Neural cell (in vitro differentiated cells): ENCODE measurements around the gene DIAPH2. TPM values are rescaled to one million over a fixed set of nuclear protein-coding genes. Genes with fewer than 3 reads are reported as not detected.

ENCODE experiments used
- H2AFZ ChIP-seq: fragments of 200-600, 300-800 bp; sonication (generic), shearing (Covaris generic); 2 replicates; pipeline ENCODE4 v1.6.0; 2014; ENCODE audit warnings: low read depth, mild to moderate bottlenecking, antibody characterized with exemption, low read length, moderate library complexity
- H3F3A ChIP-seq: fragments of 200-600 bp; shearing (Covaris generic); 2 replicates; pipeline ENCODE4 v1.6.1; 2016; ENCODE audit warnings: mild to moderate bottlenecking, moderate library complexity, mixed read lengths, antibody characterized with exemption, low read length; ENCODE audit not compliant: insufficient read depth, poor library complexity, severe bottlenecking
- H3K27ac ChIP-seq: fragments of 200-600, 300-800 bp; sonication (generic), shearing (Covaris generic); 2 replicates; pipeline ENCODE4 v1.5.1; 2014; ENCODE audit warnings: mild to moderate bottlenecking, low read length, moderate library complexity
- H3K27me3 ChIP-seq: fragments of 300-800, 200-600 bp; sonication (generic), shearing (Covaris generic); 2 replicates; pipeline ENCODE4 v1.6.0; 2014; ENCODE audit warnings: mild to moderate bottlenecking, low read depth, low read length, moderate library complexity; ENCODE audit not compliant: insufficient read depth
- H3K36me3 ChIP-seq: fragments of 300-800, 200-600 bp; sonication (generic), shearing (Covaris generic); 2 replicates; pipeline ENCODE4 v1.5.1; 2014; ENCODE audit warnings: mild to moderate bottlenecking, antibody characterized with exemption, low read length, moderate library complexity; ENCODE audit not compliant: insufficient read depth
- H3K4me2 ChIP-seq: fragments of 300-800, 200-600 bp; sonication (generic), shearing (Covaris generic); 2 replicates; pipeline ENCODE4 v1.6.0; 2014; ENCODE audit warnings: mild to moderate bottlenecking, low read length
- H3K4me3 ChIP-seq: fragments of 300-800, 200-600 bp; sonication (generic), shearing (Covaris generic); 2 replicates; pipeline ENCODE4 v1.5.1; 2014; ENCODE audit warnings: mild to moderate bottlenecking, low read length, moderate library complexity
- H3K79me2 ChIP-seq: fragments of 200-600 bp; shearing (Covaris generic); replicated peaks from 2 replicates; pipeline ENCODE4 v1.6.0; 2014; ENCODE audit warnings: mild to moderate bottlenecking, low read length, moderate library complexity; ENCODE audit not compliant: insufficient read depth
- H3K9ac ChIP-seq: fragments of 300-800, 200-600 bp; sonication (generic), shearing (Covaris generic); 2 replicates; pipeline ENCODE4 v1.6.1; 2016; ENCODE audit warnings: mild to moderate bottlenecking, low read length, mixed read lengths
- H3K9me2 ChIP-seq: fragments of 200-600 bp; shearing (Covaris generic); 2 replicates; pipeline ENCODE4 v1.6.1; 2016; ENCODE audit warnings: mild to moderate bottlenecking, low read length, mixed read lengths; ENCODE audit not compliant: insufficient read depth
- H3K9me3 ChIP-seq: fragments of 200-600, 300-800 bp; sonication (generic), shearing (Covaris generic); 2 replicates; pipeline ENCODE4 v1.6.1; 2016; ENCODE audit warnings: mild to moderate bottlenecking, mixed run types, low read length, moderate library complexity, mixed read lengths
- H4K20me1 ChIP-seq: fragments of 200-600 bp; shearing (Covaris generic); 2 replicates; pipeline ENCODE4 v1.6.1; 2016; ENCODE audit warnings: mild to moderate bottlenecking, mixed run types; ENCODE audit not compliant: insufficient read depth
- CTCF ChIP-seq: fragments of 450-650 bp; IDR thresholded peaks from 2 replicates; pipeline ENCODE4 v1.5.1; 2014; ENCODE audit warnings: antibody characterized with exemption, mild to moderate bottlenecking, moderate library complexity; ENCODE audit not compliant: poor library complexity, severe bottlenecking
- EP300 ChIP-seq: fragments of 450-650 bp; conservative IDR thresholded peaks from 2 replicates; pipeline ENCODE4 v1.6.1; 2014; ENCODE audit warnings: antibody characterized with exemption, mild to moderate bottlenecking, moderate library complexity; ENCODE audit not compliant: poor library complexity, severe bottlenecking
- EZH2 ChIP-seq: fragments of 200-600, 300-800 bp; shearing (Covaris generic), sonication (generic); IDR thresholded peaks from 2 replicates; pipeline ENCODE4 v1.6.1; 2014; ENCODE audit warnings: antibody characterized with exemption, low read length, borderline replicate concordance, mild to moderate bottlenecking; ENCODE audit not compliant: insufficient read depth, poor library complexity, severe bottlenecking
- MXI1 ChIP-seq: fragments of 450-650 bp; conservative IDR thresholded peaks from 2 replicates; pipeline ENCODE4 v1.6.1; 2014; ENCODE audit warnings: antibody characterized with exemption, mild to moderate bottlenecking; ENCODE audit not compliant: poor library complexity, severe bottlenecking
- POLR2AphosphoS5 ChIP-seq: IDR thresholded peaks from 2 replicates; pipeline ENCODE4 v1.6.1; 2012
- RAD21 ChIP-seq: fragments of 450-650 bp; conservative IDR thresholded peaks from 2 replicates; pipeline ENCODE4 v1.6.1; 2014; ENCODE audit warnings: antibody characterized with exemption, mild to moderate bottlenecking, moderate library complexity
- REST ChIP-seq: IDR thresholded peaks from 2 replicates; pipeline ENCODE4 v1.6.1; 2012; ENCODE audit warnings: borderline replicate concordance
- SMC3 ChIP-seq: fragments of 450-650 bp; conservative IDR thresholded peaks from 2 replicates; pipeline ENCODE4 v1.6.1; 2014; ENCODE audit warnings: antibody characterized with exemption, mild to moderate bottlenecking, moderate library complexity; ENCODE audit not compliant: poor library complexity
- TAF1 ChIP-seq: IDR thresholded peaks from 2 replicates; pipeline ENCODE4 v1.6.1; 2012; ENCODE audit warnings: low read depth
- polyA plus RNA-seq: library from polyadenylated mRNA; depleted of rRNA; stranded (reverse); fragments of >200 nt; gene quantifications from 2 replicates; pipeline ENCODE4 v1.2.3, GENCODE V29; 2014

Gene DIAPH2
- polyA plus RNA-seq, 1 donor from 2014 or later, result 0.07 TPM

- H3K27me3 ChIP-seq, result no peaks in the 10 kb centered on the region
- no peak overlapping the region for H3K4me3 ChIP-seq
- H3K27ac ChIP-seq, result no peak overlapping the region
- H3K9ac ChIP-seq, result no peak overlapping the region
- no peaks in the 10 kb centered on the region for H3K79me2 ChIP-seq
- H3K9me2 ChIP-seq, result no peaks in the 10 kb centered on the region
- TF ChIP-seq RAD21 (no peak), POLR2AphosphoS5 (no peak), EP300 (no peak), TAF1 (no peak), SMC3 (no peak), EZH2 (no peak), CTCF (no peak), MXI1 (no peak), REST (no peak)
- H3K9me3 ChIP-seq, result no peaks in the 10 kb centered on the region
- H3K4me2 ChIP-seq, result no peak overlapping the region
- no peaks in the 10 kb centered on the region for H3F3A ChIP-seq
- H3K36me3 ChIP-seq, result no peaks in the 10 kb centered on the region
- no peak overlapping the region for H2AFZ ChIP-seq
- no peaks in the 10 kb centered on the region for H4K20me1 ChIP-seq
Observed at GRCh38 chrX:97306771-97307470, 622.3 kb downstream of the DIAPH2 start.

- Histone ChIP-seq H3K9ac (no peak overlapping the region), H3K36me3 (no peaks in the 10 kb centered on the region), H3K79me2 (no peaks in the 10 kb centered on the region), H3K9me2 (no peaks in the 10 kb centered on the region), H3K27me3 (no peaks in the 10 kb centered on the region), H3K4me3 (no peak overlapping the region), H3K9me3 (no peaks in the 10 kb centered on the region), H3F3A (no peaks in the 10 kb centered on the region), H3K27ac (no peak overlapping the region), H2AFZ (no peak overlapping the region), H3K4me2 (no peak overlapping the region), H4K20me1 (no peaks in the 10 kb centered on the region)
- TF ChIP-seq TAF1, result no peak
- no peak for TF ChIP-seq REST
- no peak for TF ChIP-seq EP300
- no peak for TF ChIP-seq CTCF
- no peak for TF ChIP-seq SMC3
- no peak for TF ChIP-seq POLR2AphosphoS5
- TF ChIP-seq MXI1, result no peak
- no peak for TF ChIP-seq EZH2
- TF ChIP-seq RAD21, result no peak
Observed at GRCh38 chrX:97308171-97308570, 623.5 kb downstream of the DIAPH2 start.
